DND-41 (cell line): ENCODE results near the gene TSHZ1.

ENCODE experiments used
- EZH2 ChIP-seq: IDR thresholded peaks from 3 replicates; pipeline ENCODE4 v1.6.1; 2012; ENCODE audit warnings: borderline replicate concordance, low read depth, mild to moderate bottlenecking, moderate library complexity, low read length, inconsistent platforms; ENCODE audit not compliant: severe bottlenecking
- TF ChIP-seq, protein P1 (sequence below): IDR thresholded peaks from 2 replicates; pipeline ENCODE4 v1.5.1; 2012; ENCODE audit warnings: borderline replicate concordance, low read length, moderate library complexity, mild to moderate bottlenecking; ENCODE audit not compliant: poor library complexity, severe bottlenecking; ENCODE audit errors: extremely low read depth

DNA sequence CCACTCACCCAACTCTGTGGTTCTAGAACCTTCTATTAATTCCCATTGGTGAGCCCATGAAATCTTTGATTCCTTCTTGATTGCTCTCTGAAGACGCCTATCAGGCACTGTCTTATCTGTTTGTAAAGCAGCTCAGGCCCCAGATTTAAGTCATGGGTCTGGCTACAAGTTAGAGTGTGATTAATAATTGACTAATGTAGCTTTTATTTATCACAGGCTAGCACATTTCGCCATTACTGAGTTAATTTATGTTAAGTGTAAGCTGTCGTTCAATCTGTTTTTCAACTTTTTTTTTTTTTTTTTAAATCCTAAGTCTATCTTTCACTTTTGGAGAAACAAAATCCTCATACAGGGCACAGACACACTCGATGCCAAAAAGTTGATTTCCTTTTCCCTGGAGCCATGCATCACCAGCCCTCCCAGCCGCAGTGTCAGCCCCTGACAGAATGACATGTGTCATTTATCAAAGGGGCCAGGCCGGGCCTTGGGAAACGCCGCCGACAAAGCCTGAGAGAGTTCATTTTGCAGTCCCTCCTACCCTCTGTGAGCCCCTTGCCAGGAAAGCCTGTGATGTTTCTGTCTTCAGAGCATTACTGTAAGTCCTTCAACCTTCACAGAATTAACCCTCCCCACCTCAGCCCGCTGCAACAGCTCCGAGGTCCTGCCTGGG is 15.8 kb downstream of the TSHZ1 start:
- TF ChIP-seq, protein P1, sequence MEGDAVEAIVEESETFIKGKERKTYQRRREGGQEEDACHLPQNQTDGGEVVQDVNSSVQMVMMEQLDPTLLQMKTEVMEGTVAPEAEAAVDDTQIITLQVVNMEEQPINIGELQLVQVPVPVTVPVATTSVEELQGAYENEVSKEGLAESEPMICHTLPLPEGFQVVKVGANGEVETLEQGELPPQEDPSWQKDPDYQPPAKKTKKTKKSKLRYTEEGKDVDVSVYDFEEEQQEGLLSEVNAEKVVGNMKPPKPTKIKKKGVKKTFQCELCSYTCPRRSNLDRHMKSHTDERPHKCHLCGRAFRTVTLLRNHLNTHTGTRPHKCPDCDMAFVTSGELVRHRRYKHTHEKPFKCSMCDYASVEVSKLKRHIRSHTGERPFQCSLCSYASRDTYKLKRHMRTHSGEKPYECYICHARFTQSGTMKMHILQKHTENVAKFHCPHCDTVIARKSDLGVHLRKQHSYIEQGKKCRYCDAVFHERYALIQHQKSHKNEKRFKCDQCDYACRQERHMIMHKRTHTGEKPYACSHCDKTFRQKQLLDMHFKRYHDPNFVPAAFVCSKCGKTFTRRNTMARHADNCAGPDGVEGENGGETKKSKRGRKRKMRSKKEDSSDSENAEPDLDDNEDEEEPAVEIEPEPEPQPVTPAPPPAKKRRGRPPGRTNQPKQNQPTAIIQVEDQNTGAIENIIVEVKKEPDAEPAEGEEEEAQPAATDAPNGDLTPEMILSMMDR = no peak
- TF ChIP-seq EZH2 = no peak
